ENCODE measurements around the gene PHC3. TPM values are rescaled to one million over a fixed set of nuclear protein-coding genes. Genes with fewer than 3 reads are reported as not detected.
"Not testable (repeated sequence)": the region's sequence is repeated elsewhere in the genome, so short reads cannot be mapped to it uniquely, and the experiment has no call there.

Gene PHC3
- total RNA-seq, 3 donors from 2014 or later (not counting 1 experiment from before 2014, with no cell fraction given), result 121 to 130 (median 125) TPM

GRCh38 chr3:170220871-170221270 lies 39.3 kb upstream of the PHC3 start:
- intact Hi-C loops (cut with micrococcal nuclease), result no loop called here
- Mint-ChIP-seq H3K4me3 (peak overlapping the region; percentile 74), H3K4me1 (peaks cover 9 to 17% of the 10 kb centered on the region in 2 donors), H3K36me3 (no peaks in the 10 kb centered on the region), H3K9me3 (no peaks in the 10 kb centered on the region), H3K27me3 (ENCODE audit: low read depth in 2 of 2) (peaks cover 0 to 11% of the 10 kb centered on the region in 2 donors), H3K27ac (no peak overlapping the region)
- Histone ChIP-seq H3K4me3 (ENCODE audit: low read length) (no peak overlapping the region), H3K27ac (ENCODE audit: low read length) (no peak overlapping the region), H3K27me3 (ENCODE audit: control insufficient read depth, insufficient read depth, low read length) (no peaks in the 10 kb centered on the region), H3K9me3 (ENCODE audit: control insufficient read depth, insufficient read depth, low read length) (no peaks in the 10 kb centered on the region), H3K4me1 (ENCODE audit: control insufficient read depth, insufficient read depth, low read length) (peaks cover 13% of the 10 kb centered on the region), H3K36me3 (ENCODE audit: control insufficient read depth, insufficient read depth, low read length) (no peaks in the 10 kb centered on the region)
- 100% methylated on average over 4 of the region's 4 CpGs for WGBS (ENCODE audit: insufficient coverage)
- DNase-seq, result no peak
- TF ChIP-seq CTCF (IDR thresholded peaks at IDR 0.05), result no peak
- no peak for ATAC-seq

- Mint-ChIP-seq H3K36me3 (no peaks in the 10 kb centered on the region), H3K9me3 (no peaks in the 10 kb centered on the region), H3K27me3 (ENCODE audit: low read depth in 2 of 2) (peaks cover 0 to 16% of the 10 kb centered on the region in 2 donors), H3K4me1 (peaks cover 9 to 17% of the 10 kb centered on the region in 2 donors), H3K27ac (no peak overlapping the region), H3K4me3 (peak overlapping the region; percentile 70)
- no peak for TF ChIP-seq CTCF (IDR thresholded peaks at IDR 0.05)
- H3K27me3 ChIP-seq (ENCODE audit: control insufficient read depth, insufficient read depth, low read length), result no peaks in the 10 kb centered on the region
- intact Hi-C loops (cut with micrococcal nuclease), result no loop called here
- no peak for DNase-seq
- no peak overlapping the region for H3K4me3 ChIP-seq (ENCODE audit: low read length)
- no peak overlapping the region for H3K27ac ChIP-seq (ENCODE audit: low read length)
- H3K36me3 ChIP-seq (ENCODE audit: control insufficient read depth, insufficient read depth, low read length), result no peaks in the 10 kb centered on the region
- WGBS (ENCODE audit: insufficient coverage), result no CpG with 5 or more reads among the region's 1 CpG
- H3K4me1 ChIP-seq (ENCODE audit: control insufficient read depth, insufficient read depth, low read length), result peaks cover 13% of the 10 kb centered on the region
- H3K9me3 ChIP-seq (ENCODE audit: control insufficient read depth, insufficient read depth, low read length), result no peaks in the 10 kb centered on the region
- no peak for ATAC-seq
Observed at GRCh38 chr3:170219850-170220249, 38.3 kb upstream of the PHC3 start.

- WGBS (ENCODE audit: insufficient coverage), result 100% methylated on average over 1 of the region's 1 CpG
- ATAC-seq, result no peak
- intact Hi-C loops (cut with micrococcal nuclease), result no loop called here
- Mint-ChIP-seq H3K27ac (no peak overlapping the region), H3K36me3 (no peaks in the 10 kb centered on the region), H3K27me3 (ENCODE audit: low read depth in 2 of 2) (peaks cover 19 to 25% of the 10 kb centered on the region in 2 donors), H3K9me3 (peaks cover 2 to 4% of the 10 kb centered on the region in 2 donors), H3K4me3 (no peak overlapping the region), H3K4me1 (no peaks in the 10 kb centered on the region)
- Histone ChIP-seq H3K27ac (ENCODE audit: low read length) (no peak overlapping the region), H3K9me3 (ENCODE audit: control insufficient read depth, insufficient read depth, low read length) (no peaks in the 10 kb centered on the region), H3K36me3 (ENCODE audit: control insufficient read depth, insufficient read depth, low read length) (no peaks in the 10 kb centered on the region), H3K4me1 (ENCODE audit: control insufficient read depth, insufficient read depth, low read length) (no peaks in the 10 kb centered on the region), H3K27me3 (ENCODE audit: control insufficient read depth, insufficient read depth, low read length) (no peaks in the 10 kb centered on the region), H3K4me3 (ENCODE audit: low read length) (no peak overlapping the region)
- TF ChIP-seq CTCF (IDR thresholded peaks at IDR 0.05), result no peak
- no peak for DNase-seq
Observed at GRCh38 chr3:170211668-170212067, 30.1 kb upstream of the PHC3 start.

- no peak overlapping the region for H3K27ac Mint-ChIP-seq
- no peak for ATAC-seq
- no peaks in the 10 kb centered on the region for H3K4me1 Mint-ChIP-seq
- DNase-seq, result no peak
- intact Hi-C loops (cut with micrococcal nuclease), result no loop called here
- peaks cover 2 to 4% of the 10 kb centered on the region in 2 donors for H3K9me3 Mint-ChIP-seq
- Histone ChIP-seq H3K27me3 (ENCODE audit: control insufficient read depth, insufficient read depth, low read length) (no peaks in the 10 kb centered on the region), H3K4me3 (ENCODE audit: low read length) (no peak overlapping the region), H3K27ac (ENCODE audit: low read length) (no peak overlapping the region), H3K9me3 (ENCODE audit: control insufficient read depth, insufficient read depth, low read length) (no peaks in the 10 kb centered on the region), H3K36me3 (ENCODE audit: control insufficient read depth, insufficient read depth, low read length) (no peaks in the 10 kb centered on the region), H3K4me1 (ENCODE audit: control insufficient read depth, insufficient read depth, low read length) (no peaks in the 10 kb centered on the region)
- H3K4me3 Mint-ChIP-seq, result no peak overlapping the region
- 74% methylated on average over 5 of the region's 6 CpGs for WGBS (ENCODE audit: insufficient coverage)
- no peak for TF ChIP-seq CTCF (IDR thresholded peaks at IDR 0.05)
- no peaks in the 10 kb centered on the region for H3K36me3 Mint-ChIP-seq
- H3K27me3 Mint-ChIP-seq (ENCODE audit: low read depth in 2 of 2), result peaks cover 29% of the 10 kb centered on the region in 2 donors
Observed at GRCh38 chr3:170207717-170208116, 26.2 kb upstream of the PHC3 start.

GRCh38 chr3:170206164-170206762 lies 24.7 kb upstream of the PHC3 start:
- whole genome bisulfite sequencing (ENCODE audit: insufficient coverage), result 91% methylated on average over 11 of the region's 11 CpGs
- H3K9me3 Mint-ChIP-seq; DNase-seq; H3K4me1 Mint-ChIP-seq; H3K27ac Mint-ChIP-seq; H3K4me3 ChIP-seq (ENCODE audit: low read length); H3K27me3 ChIP-seq (ENCODE audit: control insufficient read depth, insufficient read depth, low read length); H3K36me3 ChIP-seq (ENCODE audit: control insufficient read depth, insufficient read depth, low read length); H3K9me3 ChIP-seq (ENCODE audit: control insufficient read depth, insufficient read depth, low read length); H3K27ac ChIP-seq (ENCODE audit: low read length); intact Hi-C loops (cut with micrococcal nuclease); ATAC-seq; H3K4me3 Mint-ChIP-seq; H3K4me1 ChIP-seq (ENCODE audit: control insufficient read depth, insufficient read depth, low read length); H3K36me3 Mint-ChIP-seq: not testable (repeated sequence)
- H3K27me3 Mint-ChIP-seq (ENCODE audit: low read depth in 2 of 2), result peaks cover 22 to 23% of the 10 kb centered on the region in 2 donors

All from natural killer cell (primary cell).